C4-2B (cell line): ENCODE results near the gene GGA1.

Experiments
- H3K27ac ChIP-seq: fragments of 450-650 bp; 2 replicates; pipeline ENCODE4 v1.5.1; 2017
- CTCF ChIP-seq: fragments of 450-650 bp; conservative IDR thresholded peaks from 2 replicates; pipeline ENCODE4 v1.5.1; 2017; ENCODE audit warnings: mild to moderate bottlenecking
- ZFX ChIP-seq: fragments of 450-650 bp; IDR thresholded peaks from 2 replicates; pipeline ENCODE4 v1.6.1; 2017

The GGA1 gene

GRCh38 chr22:37568012-37568411, 40.6 kb upstream of the GGA1 start:
- H3K27ac ChIP-seq, result no peak overlapping the region
- TF ChIP-seq CTCF (no peak), ZFX (no peak)

GRCh38 chr22:37568448-37569008, 40.1 kb upstream of the GGA1 start:
- no peak overlapping the region for H3K27ac ChIP-seq
- no peak for TF ChIP-seq CTCF
- TF ChIP-seq ZFX, result no peak

- no peak overlapping the region for H3K27ac ChIP-seq
- no peak for TF ChIP-seq CTCF
- no peak for TF ChIP-seq ZFX
These were observed 39.4 kb upstream of the GGA1 start for GRCh38 chr22:37569009-37569920.

- no peak overlapping the region; the same call in 1 of the 2 replicates for H3K27ac ChIP-seq
- TF ChIP-seq CTCF, result no peak
- TF ChIP-seq ZFX, result no peak
These were observed 38.5 kb upstream of the GGA1 start for GRCh38 chr22:37569921-37570660.

GRCh38 chr22:37570661-37570976, 38.0 kb upstream of the GGA1 start:
- no peak overlapping the region for H3K27ac ChIP-seq
- TF ChIP-seq ZFX (no peak), CTCF (no peak)

GRCh38 chr22:37571258-37571991, 37.2 kb upstream of the GGA1 start:
- TF ChIP-seq CTCF (no peak), ZFX (no peak)
- H3K27ac ChIP-seq, result no peak overlapping the region
